Lung (tissue), 12 donors: Measurements from ENCODE around the gene SPIRE1. TPM values are rescaled to one million over a fixed set of nuclear protein-coding genes. Genes with fewer than 3 reads are reported as not detected.

Experiments
- ATAC-seq: fragments of 200-7000 bp; cut with Tn5 transposase; one replicate; pipeline ENCODE4 v1.9.1; 2020; ENCODE audit warnings: moderate number of reproducible peaks; ENCODE audit not compliant: insufficient read depth, low FRiP score
- DNase-seq, 3 donors: peaks; one replicate each; pipeline ENCODE4 v3.0.0-alpha.2; 2013 to 2017
- H3K27ac ChIP-seq, 2 donors: one replicate each; pipeline ENCODE4 v1.5.1; 2013; ENCODE audit warnings: mild to moderate bottlenecking in 2 of 2, moderate library complexity in 2 of 2, control low read depth in 1 of 2, inconsistent platforms in 1 of 2, low read depth in 1 of 2, low read length in 1 of 2
- H3K27me3 ChIP-seq, 3 donors: one replicate each; pipeline ENCODE4 v1.5.1; 2013; ENCODE audit warnings: low read length in 2 of 3; ENCODE audit not compliant: control insufficient read depth in 3 of 3, insufficient read depth in 3 of 3
- H3K36me3 ChIP-seq, 4 donors: one replicate each; pipeline ENCODE4 v1.5.1; 2013; ENCODE audit warnings: low read length in 4 of 4, mild to moderate bottlenecking in 1 of 4, moderate library complexity in 1 of 4; ENCODE audit not compliant: control insufficient read depth in 4 of 4, insufficient read depth in 4 of 4
- H3K4me1 ChIP-seq, 5 donors: one replicate each; pipeline ENCODE4 v1.5.1; 2013; ENCODE audit warnings: low read length in 5 of 5, mild to moderate bottlenecking in 2 of 5, moderate library complexity in 1 of 5; ENCODE audit not compliant: control insufficient read depth in 5 of 5, insufficient read depth in 5 of 5
- H3K4me3 ChIP-seq: one replicate; pipeline ENCODE4 v1.5.1; 2013; ENCODE audit warnings: mild to moderate bottlenecking, control low read depth, moderate library complexity
- H3K9ac ChIP-seq, 2 donors: one replicate each; pipeline ENCODE4 v1.5.1; 2013; ENCODE audit warnings: low read length in 2 of 2, control low read depth in 1 of 2; ENCODE audit not compliant: insufficient read depth in 1 of 2
- H3K9me3 ChIP-seq, 4 donors: one replicate each; pipeline ENCODE4 v1.5.1; 2013; ENCODE audit warnings: low read length in 3 of 4, mild to moderate bottlenecking in 1 of 4, moderate library complexity in 1 of 4; ENCODE audit not compliant: control insufficient read depth in 4 of 4, insufficient read depth in 3 of 4
- WGBS, 2 donors: extraction: QIAGEN DNeasy Blood & Tissue Kit; methylation state at CpG; one replicate each; pipeline ENCODE4 v1.1.7; 2013; 5-methylcytosine and 5-hydroxymethylcytosine counted together
- polyA plus RNA-seq, 2 donors: library from polyadenylated mRNA; stranded (reverse); fragments of 200-250 nt; gene quantifications; one replicate each; pipeline ENCODE4 v1.2.1, GENCODE V29; 2013
- total RNA-seq, 2 donors: library from RNA; depleted of rRNA in 1 of 2; stranded (reverse); fragments of >200 nt in 1 of 2; gene quantifications; one replicate each; pipeline ENCODE4 v1.2.1, GENCODE V29; 2014 to 2021
- TF ChIP-seq, protein P1 (sequence below): IDR thresholded peaks from 2 replicates; pipeline ENCODE4 v1.5.1; 2012; ENCODE audit warnings: mild to moderate bottlenecking; ENCODE audit errors: control extremely low read depth, extremely low read depth
- donor health status: control.
- donor health status: control.
- donor health status: Bipolar disorder and iron deficiency.
- donor health status: healthy.
- donor health status: DM: yes; HTN: yes; CAD: no.

SPIRE1 gene
- total and polyA plus RNA-seq, 4 donors, result 8.7 to 34.0 (median 14.8) TPM

DNA sequence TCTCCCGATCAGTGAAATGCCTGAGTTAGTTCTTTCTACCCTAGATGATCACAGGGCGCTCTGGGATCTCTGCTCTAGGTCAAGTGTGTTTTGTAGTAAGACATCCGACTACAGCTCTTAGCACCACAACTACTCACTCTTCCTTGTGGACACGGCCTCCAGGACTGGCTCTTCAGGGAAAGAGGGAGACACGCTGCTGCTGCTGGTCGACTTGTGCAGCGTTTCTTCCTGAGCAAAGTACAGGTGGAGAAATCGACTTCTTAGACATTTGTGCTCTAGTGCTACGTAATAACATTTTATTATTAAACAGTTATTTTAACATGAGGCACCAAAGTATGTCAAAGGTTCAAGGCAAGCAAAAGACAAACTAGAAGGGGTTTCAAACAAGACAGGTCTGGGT is 193.2 kb downstream of the SPIRE1 start:
- H3K36me3 ChIP-seq, result peaks cover 2 to 17% (median 10%) of the 10 kb centered on the region in 4 donors
- H3K9ac ChIP-seq, result no peak overlapping the region
- no peak overlapping the region for H3K4me3 ChIP-seq
- H3K4me1 ChIP-seq, result peaks cover 0 to 1% (median 0%) of the 10 kb centered on the region in 5 donors
- no peak overlapping the region for H3K27ac ChIP-seq
- TF ChIP-seq, protein P1, sequence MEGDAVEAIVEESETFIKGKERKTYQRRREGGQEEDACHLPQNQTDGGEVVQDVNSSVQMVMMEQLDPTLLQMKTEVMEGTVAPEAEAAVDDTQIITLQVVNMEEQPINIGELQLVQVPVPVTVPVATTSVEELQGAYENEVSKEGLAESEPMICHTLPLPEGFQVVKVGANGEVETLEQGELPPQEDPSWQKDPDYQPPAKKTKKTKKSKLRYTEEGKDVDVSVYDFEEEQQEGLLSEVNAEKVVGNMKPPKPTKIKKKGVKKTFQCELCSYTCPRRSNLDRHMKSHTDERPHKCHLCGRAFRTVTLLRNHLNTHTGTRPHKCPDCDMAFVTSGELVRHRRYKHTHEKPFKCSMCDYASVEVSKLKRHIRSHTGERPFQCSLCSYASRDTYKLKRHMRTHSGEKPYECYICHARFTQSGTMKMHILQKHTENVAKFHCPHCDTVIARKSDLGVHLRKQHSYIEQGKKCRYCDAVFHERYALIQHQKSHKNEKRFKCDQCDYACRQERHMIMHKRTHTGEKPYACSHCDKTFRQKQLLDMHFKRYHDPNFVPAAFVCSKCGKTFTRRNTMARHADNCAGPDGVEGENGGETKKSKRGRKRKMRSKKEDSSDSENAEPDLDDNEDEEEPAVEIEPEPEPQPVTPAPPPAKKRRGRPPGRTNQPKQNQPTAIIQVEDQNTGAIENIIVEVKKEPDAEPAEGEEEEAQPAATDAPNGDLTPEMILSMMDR, result no peak
- no peak for DNase-seq
- WGBS, 2 donors, result 94 to 98% methylated on average over 9 of the region's 9 CpGs
- no peaks in the 10 kb centered on the region for H3K27me3 ChIP-seq
- no peaks in the 10 kb centered on the region for H3K9me3 ChIP-seq
- ATAC-seq, result no peak

DNA sequence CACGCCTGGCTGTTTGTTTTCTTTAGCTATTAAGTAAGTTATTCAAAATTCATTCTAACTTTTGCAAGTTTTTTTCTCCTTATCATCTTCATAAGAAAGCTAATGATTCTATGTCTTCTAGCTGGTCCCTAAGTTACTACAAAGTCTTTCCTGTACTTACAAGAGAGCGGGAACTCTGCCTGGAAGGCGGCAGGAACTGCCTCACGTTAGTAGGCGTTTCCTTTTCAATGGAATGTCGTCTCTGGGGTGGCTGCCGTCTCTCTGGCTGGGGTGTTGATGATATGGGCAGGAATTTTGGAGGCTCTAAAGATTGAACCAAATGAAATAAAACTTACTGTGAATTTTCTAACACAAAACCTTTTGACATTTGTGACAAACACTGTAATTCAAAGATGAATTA is 194.7 kb downstream of the SPIRE1 start:
- TF ChIP-seq, protein P1, result no peak
- H3K4me3 ChIP-seq, result no peak overlapping the region
- no peaks in the 10 kb centered on the region for H3K27me3 ChIP-seq
- H3K9ac ChIP-seq, result no peak overlapping the region
- 67 to 82% methylated on average over 7 of the region's 7 CpGs for WGBS, 2 donors
- no peak for ATAC-seq
- DNase-seq, result no peak
- H3K36me3 ChIP-seq, result peaks cover 5 to 21% (median 15%) of the 10 kb centered on the region in 4 donors
- no peaks in the 10 kb centered on the region for H3K9me3 ChIP-seq
- peaks cover 0 to 1% (median 0%) of the 10 kb centered on the region in 5 donors for H3K4me1 ChIP-seq
- no peak overlapping the region for H3K27ac ChIP-seq

DNA sequence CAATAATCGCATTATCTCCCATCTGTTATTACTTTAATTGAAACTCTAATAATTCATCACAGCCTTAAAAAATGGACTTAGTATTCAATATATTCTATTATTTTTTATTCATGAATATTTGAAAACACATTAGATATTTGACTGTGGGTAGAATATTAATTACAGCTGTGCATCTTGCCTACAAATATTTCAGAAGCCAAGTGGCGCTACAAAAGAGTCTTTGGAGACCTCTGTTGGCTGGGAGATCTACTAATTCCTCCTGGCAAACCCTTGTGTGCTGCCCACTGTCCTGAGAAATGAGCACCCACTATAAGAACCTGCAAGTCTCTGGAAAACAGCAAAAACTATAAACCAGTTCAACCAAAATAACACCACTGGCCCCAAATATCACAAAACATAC is 195.7 kb downstream of the SPIRE1 start:
- Histone ChIP-seq H3K4me1 (peaks cover 0 to 1% (median 0%) of the 10 kb centered on the region in 5 donors), H3K27ac (no peak overlapping the region), H3K4me3 (no peak overlapping the region), H3K9me3 (no peaks in the 10 kb centered on the region), H3K9ac (no peak overlapping the region), H3K27me3 (no peaks in the 10 kb centered on the region), H3K36me3 (peaks cover 5 to 21% (median 14%) of the 10 kb centered on the region in 4 donors)
- WGBS, 2 donors, result 91 to 98% methylated on average over 2 of the region's 2 CpGs
- no peak for ATAC-seq
- DNase-seq, result no peak
- TF ChIP-seq, protein P1, result no peak

DNA sequence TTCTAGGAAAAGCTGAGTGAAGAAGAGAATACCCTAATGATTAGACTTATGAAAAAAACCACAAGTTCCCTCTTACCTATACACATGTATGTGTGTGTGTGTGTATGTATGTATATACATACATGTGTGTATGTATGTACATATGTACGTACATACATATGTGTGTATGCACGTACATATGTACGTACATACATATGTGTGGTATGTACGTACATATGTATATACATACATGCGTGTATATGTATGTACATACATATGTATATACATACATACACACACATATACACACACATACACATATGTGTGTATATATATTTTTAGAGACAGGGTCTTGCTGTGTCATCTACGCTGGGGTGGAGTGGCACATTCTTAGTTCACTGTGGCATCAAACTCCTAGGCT is 196.6 kb downstream of the SPIRE1 start:
- DNase-seq (no peak), ATAC-seq (no peak)
- Histone ChIP-seq H3K9ac (no peak overlapping the region), H3K4me3 (no peak overlapping the region), H3K9me3 (no peaks in the 10 kb centered on the region), H3K4me1 (peaks cover 0 to 1% (median 0%) of the 10 kb centered on the region in 5 donors), H3K36me3 (peaks cover 5 to 21% (median 14%) of the 10 kb centered on the region in 4 donors), H3K27ac (no peak overlapping the region), H3K27me3 (no peaks in the 10 kb centered on the region)
- TF ChIP-seq, protein P1, result no peak
- 69 to 87% methylated on average over 6 of the region's 6 CpGs for WGBS, 2 donors
